Astrocyte (in vitro differentiated cells and primary cell): ENCODE measurements around the gene CDC14B. TPM values are rescaled to one million over a fixed set of nuclear protein-coding genes. Genes with fewer than 3 reads are reported as not detected.

Experiments used
- DNase-seq: peaks from one replicate; pipeline ENCODE4 v3.0.0-alpha.2; 2010; ENCODE audit warnings: low read depth
- FAIRE-seq: peaks from 2 replicates; lab custom pipeline; 2011; peaks lifted over from hg19 to GRCh38; lab: Jason Lieb, UNC
- H2AFZ ChIP-seq: 2 replicates; pipeline ENCODE4 v1.6.0; 2012; ENCODE audit warnings: low read depth, low read length, inconsistent platforms
- H3K27ac ChIP-seq: 2 replicates; pipeline ENCODE4 v1.5.1; 2011; ENCODE audit warnings: low read depth, low read length, inconsistent platforms
- H3K27me3 ChIP-seq: 2 replicates; pipeline ENCODE4 v1.6.0; 2011; ENCODE audit warnings: low read length, inconsistent platforms; ENCODE audit not compliant: insufficient read depth
- H3K36me3 ChIP-seq: 2 replicates; pipeline ENCODE4 v1.5.1; 2011; ENCODE audit warnings: low read length, inconsistent platforms; ENCODE audit not compliant: insufficient read depth
- H3K4me1 ChIP-seq: 2 replicates; pipeline ENCODE4 v1.5.1; 2011; ENCODE audit warnings: low read length, inconsistent platforms; ENCODE audit not compliant: insufficient read depth
- H3K4me2 ChIP-seq: 2 replicates; pipeline ENCODE4 v1.6.0; 2012; ENCODE audit warnings: low read length, inconsistent platforms
- H3K4me3 ChIP-seq: 2 replicates; pipeline ENCODE4 v1.5.1; 2011; ENCODE audit warnings: low read depth, mild to moderate bottlenecking, low read length, inconsistent platforms; ENCODE audit not compliant: insufficient read depth
- H3K79me2 ChIP-seq: 2 replicates; pipeline ENCODE4 v1.6.0; 2012; ENCODE audit warnings: mild to moderate bottlenecking, low read length, inconsistent platforms; ENCODE audit not compliant: insufficient read depth
- H3K9ac ChIP-seq: 2 replicates; pipeline ENCODE4 v1.6.0; 2012; ENCODE audit warnings: mild to moderate bottlenecking, low read length, inconsistent platforms
- H3K9me3 ChIP-seq: 2 replicates; pipeline ENCODE4 v1.5.1; 2012; ENCODE audit warnings: low read depth, mild to moderate bottlenecking, low read length, inconsistent platforms; ENCODE audit not compliant: insufficient read depth
- H4K20me1 ChIP-seq: 2 replicates; pipeline ENCODE4 v1.6.0; 2012; ENCODE audit warnings: low read length, inconsistent platforms; ENCODE audit not compliant: insufficient read depth
- H3K27ac Mint-ChIP-seq: one replicate; pipeline ENCODE4 v1.8.0; 2021; ENCODE audit warnings: mild to moderate bottlenecking, mixed read lengths; ENCODE audit not compliant: unreplicated experiment
- H3K27me3 Mint-ChIP-seq: one replicate; pipeline ENCODE4 v1.8.0; 2021; ENCODE audit warnings: low read depth, mixed read lengths; ENCODE audit not compliant: unreplicated experiment
- H3K36me3 Mint-ChIP-seq: one replicate; pipeline ENCODE4 v1.8.0; 2021; ENCODE audit warnings: low read depth, mixed read lengths; ENCODE audit not compliant: unreplicated experiment
- H3K4me1 Mint-ChIP-seq: one replicate; pipeline ENCODE4 v1.8.0; 2021; ENCODE audit warnings: low read depth, mixed read lengths; ENCODE audit not compliant: unreplicated experiment
- H3K4me3 Mint-ChIP-seq: one replicate; pipeline ENCODE4 v1.8.0; 2021; ENCODE audit warnings: mild to moderate bottlenecking, moderate library complexity, mixed read lengths; ENCODE audit not compliant: unreplicated experiment
- H3K9me3 Mint-ChIP-seq: one replicate; pipeline ENCODE4 v1.8.0; 2021; ENCODE audit warnings: mild to moderate bottlenecking, mixed read lengths; ENCODE audit not compliant: unreplicated experiment
- CTCF ChIP-seq: IDR thresholded peaks from 2 replicates; pipeline ENCODE4 v1.5.1; 2011; ENCODE audit warnings: low read depth, mild to moderate bottlenecking, inconsistent platforms, low read length, moderate library complexity; ENCODE audit not compliant: insufficient read depth
- EZH2 ChIP-seq: IDR thresholded peaks from 2 replicates; pipeline ENCODE4 v1.6.1; 2012; ENCODE audit warnings: mild to moderate bottlenecking, low read length, inconsistent platforms; ENCODE audit not compliant: insufficient read depth
- total RNA-seq: library from RNA; stranded (reverse); gene quantifications from 2 replicates; pipeline ENCODE4 v1.2.1, GENCODE V29; 2021

CDC14B gene
- total RNA-seq, 1 donor from 2014 or later: 22.5 TPM

DNA sequence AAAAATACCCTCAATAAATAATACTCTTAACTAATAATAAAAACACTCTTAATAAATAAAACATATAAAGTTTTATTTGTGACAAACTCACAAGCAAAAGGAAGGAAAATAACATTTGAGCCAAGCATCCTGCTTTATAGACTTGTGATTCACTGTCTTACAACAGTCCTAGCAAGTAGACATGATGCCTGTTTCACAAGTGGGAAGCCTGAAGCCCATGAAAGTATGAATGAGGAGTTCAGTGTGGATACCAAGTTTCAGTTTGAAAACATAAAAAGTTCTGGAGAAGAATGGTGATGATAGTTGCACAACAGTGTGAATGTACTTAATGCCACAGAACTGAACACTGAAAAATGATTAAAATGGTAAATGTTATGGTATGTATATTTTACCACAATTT, 158.8 kb downstream of the CDC14B start:
- no peak for DNase-seq
- Histone ChIP-seq H4K20me1 (no peaks in the 10 kb centered on the region), H3K36me3 (peaks cover 8% of the 10 kb centered on the region), H3K4me2 (no peak overlapping the region), H3K4me3 (no peak overlapping the region), H2AFZ (no peak overlapping the region), H3K27ac (no peak overlapping the region), H3K9me3 (no peaks in the 10 kb centered on the region), H3K4me1 (no peaks in the 10 kb centered on the region), H3K27me3 (no peaks in the 10 kb centered on the region), H3K9ac (no peak overlapping the region), H3K79me2 (no peaks in the 10 kb centered on the region)
- FAIRE-seq: peak; percentile 29
- peaks cover 15% of the 10 kb centered on the region for H3K36me3 Mint-ChIP-seq
- H3K9me3 Mint-ChIP-seq: no peaks in the 10 kb centered on the region
- TF ChIP-seq EZH2 (no peak), CTCF (no peak)
- H3K27ac Mint-ChIP-seq: no peak overlapping the region
- H3K27me3 Mint-ChIP-seq: no peaks in the 10 kb centered on the region
- no peak overlapping the region for H3K4me3 Mint-ChIP-seq
- H3K4me1 Mint-ChIP-seq: peaks cover 12% of the 10 kb centered on the region

DNA sequence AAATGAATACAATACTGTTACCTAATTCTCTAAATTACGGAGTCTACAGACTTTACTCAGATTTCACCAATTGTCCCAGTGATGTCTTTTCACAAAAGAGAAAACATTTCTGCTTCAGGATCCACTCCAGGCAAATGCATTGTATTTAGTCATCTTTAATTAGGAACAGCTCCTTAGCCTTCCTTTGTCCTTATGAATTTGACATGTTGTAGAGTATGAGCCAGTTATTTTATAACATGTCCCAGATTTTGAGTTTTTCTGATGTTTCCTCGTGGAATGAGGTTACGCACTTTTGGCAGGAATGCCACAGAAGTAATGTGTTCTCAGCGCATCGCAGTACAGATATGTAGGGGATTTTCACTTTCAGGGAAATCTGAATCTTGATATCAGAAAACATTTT, 159.2 kb downstream of the CDC14B start:
- H3K4me1 Mint-ChIP-seq: peaks cover 12% of the 10 kb centered on the region
- no peak overlapping the region for H3K4me3 Mint-ChIP-seq
- Histone ChIP-seq H4K20me1 (no peaks in the 10 kb centered on the region), H3K36me3 (peaks cover 4% of the 10 kb centered on the region), H3K4me3 (no peak overlapping the region), H3K4me2 (no peak overlapping the region), H3K27ac (no peak overlapping the region), H3K4me1 (no peaks in the 10 kb centered on the region), H3K27me3 (no peaks in the 10 kb centered on the region), H3K9ac (no peak overlapping the region), H3K79me2 (peaks cover 2% of the 10 kb centered on the region), H2AFZ (no peak overlapping the region), H3K9me3 (no peaks in the 10 kb centered on the region)
- peaks cover 11% of the 10 kb centered on the region for H3K36me3 Mint-ChIP-seq
- no peak for DNase-seq
- FAIRE-seq: peak; percentile 71
- no peaks in the 10 kb centered on the region for H3K9me3 Mint-ChIP-seq
- H3K27me3 Mint-ChIP-seq: no peaks in the 10 kb centered on the region
- no peak overlapping the region for H3K27ac Mint-ChIP-seq
- TF ChIP-seq EZH2: no peak
- TF ChIP-seq CTCF: no peak

DNA sequence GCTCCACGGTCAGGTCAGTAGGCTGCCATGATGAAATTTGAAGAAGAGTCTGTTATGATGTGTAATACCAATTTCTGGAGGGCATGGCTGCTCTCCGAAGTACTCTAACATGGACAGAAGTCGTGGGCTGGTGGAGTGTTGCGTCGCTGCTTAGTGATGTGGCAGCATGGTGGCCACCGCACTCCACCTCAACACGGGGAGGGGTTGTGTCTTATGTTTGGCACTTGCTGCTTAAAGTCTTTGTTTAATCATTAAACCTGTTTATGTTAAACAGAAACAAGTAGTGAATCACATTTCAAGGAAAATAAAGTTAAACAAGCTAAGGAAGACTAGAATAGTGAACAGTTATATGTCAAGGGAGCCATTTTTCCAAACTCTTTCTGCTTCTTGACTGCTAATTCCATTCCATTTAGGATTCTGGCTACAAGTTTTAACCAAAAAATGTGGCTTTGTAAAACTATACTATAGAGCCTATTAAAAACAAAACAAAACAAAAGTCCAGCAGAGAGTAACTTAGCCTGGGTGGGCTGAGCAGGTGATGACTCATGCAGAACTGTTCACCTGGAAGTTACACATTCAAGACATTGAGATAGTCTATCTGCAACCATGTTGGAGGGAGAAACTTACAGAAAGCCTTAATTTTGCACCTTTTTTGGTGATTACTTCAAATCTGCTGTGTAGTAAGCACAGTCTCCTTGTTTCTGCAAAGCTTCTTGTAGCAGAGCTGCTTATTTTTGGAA, 160.2 kb downstream of the CDC14B start:
- no peak overlapping the region for H3K4me3 ChIP-seq
- peaks cover 12% of the 10 kb centered on the region for H3K79me2 ChIP-seq
- H3K9me3 Mint-ChIP-seq: no peaks in the 10 kb centered on the region
- H2AFZ ChIP-seq: no peak overlapping the region
- H4K20me1 ChIP-seq: no peaks in the 10 kb centered on the region
- TF ChIP-seq EZH2 (no peak), CTCF (no peak)
- peak; percentile 25 for DNase-seq
- no peak for FAIRE-seq
- no peaks in the 10 kb centered on the region for H3K36me3 ChIP-seq
- H3K4me1 Mint-ChIP-seq: peaks cover 12% of the 10 kb centered on the region
- H3K4me2 ChIP-seq: no peak overlapping the region
- H3K27me3 ChIP-seq: no peaks in the 10 kb centered on the region
- H3K27ac ChIP-seq: no peak overlapping the region
- H3K4me3 Mint-ChIP-seq: no peak overlapping the region
- peaks cover 11% of the 10 kb centered on the region for H3K36me3 Mint-ChIP-seq
- no peaks in the 10 kb centered on the region for H3K27me3 Mint-ChIP-seq
- no peaks in the 10 kb centered on the region for H3K9me3 ChIP-seq
- no peaks in the 10 kb centered on the region for H3K4me1 ChIP-seq
- H3K27ac Mint-ChIP-seq: no peak overlapping the region
- no peak overlapping the region for H3K9ac ChIP-seq
